Esophagus muscularis mucosa (tissue), 4 donors: Measurements from ENCODE around the gene C14orf39.

Experiments
- CTCF ChIP-seq, 3 experiments: fragments of 200-600 bp in 2 of 3; fragments of 450-650 bp in 1 of 3; sonication (generic) in 2 of 3; IDR thresholded peaks; one replicate each; pipeline ENCODE4 v1.5.1; 2017 to 2019; ENCODE audit warnings: antibody characterized with exemption in 3 of 3, mild to moderate bottlenecking in 2 of 3, moderate library complexity in 1 of 3
- EP300 ChIP-seq: sonication (generic); formaldehyde crosslinking; IDR thresholded peaks from one replicate; pipeline ENCODE4 v1.6.1; 2017; ENCODE audit warnings: antibody characterized with exemption
- POLR2A ChIP-seq: fragments of 450-650 bp; IDR thresholded peaks from one replicate; pipeline ENCODE4 v1.6.1; 2017; ENCODE audit warnings: antibody characterized with exemption, moderate library complexity, mild to moderate bottlenecking, low read depth

- TF ChIP-seq CTCF (IDR thresholded peaks at IDR 0.05) (no peak), EP300 (no peak), POLR2A (no peak)
Observed at GRCh38 chr14:60487211-60487610, 1.3 kb upstream of the C14orf39 start.
